NCI-H1930 (cell line): Measurements from ENCODE around the gene SDC4.

Experiments used
- DNase-seq, 2 experiments: peaks; one replicate each; lab custom pipeline; 2025; lab: John Stamatoyannopoulos, UW

The SDC4 gene

DNA sequence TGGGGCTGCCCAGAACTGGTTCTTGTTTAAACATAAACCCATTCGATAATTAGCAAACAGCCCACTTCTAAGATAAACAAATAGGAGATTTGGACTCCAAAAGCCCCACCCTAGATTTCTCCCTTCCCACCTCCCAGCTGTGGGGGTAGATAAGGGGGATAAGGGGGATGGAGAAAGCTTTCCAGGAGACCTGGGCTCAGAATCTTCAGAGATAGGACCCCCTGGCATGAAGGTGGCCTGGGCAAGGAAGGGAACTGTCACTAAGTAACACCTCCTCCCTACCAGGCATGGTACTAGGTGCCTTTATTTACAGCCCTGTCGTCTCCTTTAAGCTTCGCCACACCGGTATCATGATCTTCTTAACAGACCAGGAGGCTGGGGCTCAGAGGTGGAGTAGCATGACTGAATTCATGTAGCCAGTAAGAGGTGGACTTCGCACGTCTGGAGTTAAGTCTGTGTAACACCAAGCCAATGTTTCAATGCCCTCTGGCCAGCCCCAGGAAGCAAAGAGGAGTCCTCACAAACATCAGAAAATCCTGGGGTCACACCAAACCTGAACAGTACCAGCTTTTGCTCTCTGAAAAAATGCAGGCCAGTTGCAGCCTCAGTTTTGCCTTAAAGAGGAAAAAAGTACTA lies 4.6 kb downstream of the SDC4 start:
- DNase-seq: no peak

DNA sequence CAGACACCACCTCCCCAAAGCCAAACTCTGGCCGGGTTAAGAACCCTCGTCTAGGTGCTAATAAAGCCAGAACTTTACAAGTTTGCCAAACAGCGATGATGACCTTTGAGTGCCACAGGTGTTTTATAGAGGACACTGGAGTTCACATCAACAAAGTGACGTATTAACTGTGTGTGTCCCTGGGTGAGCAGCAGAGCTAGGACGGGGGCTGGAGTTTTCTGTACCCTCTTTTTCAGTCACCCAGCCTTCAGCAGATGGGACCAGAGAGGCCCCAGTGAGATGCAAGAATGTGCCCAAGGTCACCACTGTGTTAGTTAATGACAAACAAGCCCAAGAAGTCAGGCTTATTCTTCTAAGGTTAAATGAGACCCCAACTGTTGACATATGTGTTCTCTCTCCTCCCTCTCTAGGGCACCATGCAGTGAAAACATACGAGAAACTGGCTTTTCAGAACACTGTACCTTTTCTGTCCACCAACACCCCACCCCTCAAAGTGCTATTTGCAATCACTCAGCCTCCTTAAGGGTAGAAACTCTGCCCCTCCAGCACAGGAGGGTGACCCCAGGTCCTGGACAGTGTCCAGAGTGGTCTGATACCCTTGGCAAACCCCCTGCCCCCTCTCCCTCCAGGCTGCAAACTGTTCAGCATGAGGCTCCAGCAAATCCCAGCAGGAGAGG lies 5.2 kb downstream of the SDC4 start:
- no peak for DNase-seq

DNA sequence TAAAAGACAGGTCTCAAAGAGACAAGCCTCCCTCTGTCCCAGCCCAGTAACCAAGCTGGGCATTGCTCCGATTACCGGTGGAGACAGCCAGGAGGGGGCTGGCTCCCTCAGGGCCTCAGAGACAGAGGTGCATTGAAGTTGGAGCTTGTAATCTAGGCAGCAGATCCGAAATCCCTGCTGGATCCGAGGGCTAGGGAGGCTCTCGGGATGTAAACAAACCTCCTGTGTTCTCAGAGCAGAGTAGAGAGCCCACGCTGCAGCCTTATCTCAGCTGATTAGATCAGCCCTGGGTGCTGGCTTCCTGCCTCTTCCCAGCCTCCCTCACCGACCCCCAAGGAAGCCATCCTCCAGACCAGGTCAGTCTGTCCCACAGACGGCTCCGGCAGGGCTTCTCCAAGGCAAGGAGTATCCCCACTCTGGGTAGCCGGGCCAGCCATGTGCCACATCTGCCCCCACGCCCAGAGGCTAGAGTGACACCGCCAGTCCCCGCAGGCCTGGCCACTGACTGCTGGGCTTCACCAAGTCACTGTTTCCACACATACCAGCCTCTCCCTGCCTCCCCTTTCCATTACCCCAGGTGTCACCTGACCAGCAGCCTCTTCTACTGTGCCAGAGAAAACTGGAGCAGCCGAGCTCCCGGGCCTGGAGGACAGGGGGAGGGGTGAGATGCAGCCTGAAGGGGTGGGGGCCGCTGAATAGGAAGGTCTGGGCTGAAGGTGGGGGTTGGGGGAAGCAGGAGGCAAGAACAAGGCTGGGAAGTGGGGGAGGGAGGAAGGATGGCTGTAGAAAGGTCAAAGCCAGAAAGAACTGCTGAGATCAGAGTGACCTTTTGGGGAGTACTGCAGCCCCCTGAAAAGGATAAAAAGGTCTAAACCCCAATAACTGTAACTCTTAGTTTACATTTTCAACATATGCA lies 6.0 kb downstream of the SDC4 start:
- DNase-seq: no peak

DNA sequence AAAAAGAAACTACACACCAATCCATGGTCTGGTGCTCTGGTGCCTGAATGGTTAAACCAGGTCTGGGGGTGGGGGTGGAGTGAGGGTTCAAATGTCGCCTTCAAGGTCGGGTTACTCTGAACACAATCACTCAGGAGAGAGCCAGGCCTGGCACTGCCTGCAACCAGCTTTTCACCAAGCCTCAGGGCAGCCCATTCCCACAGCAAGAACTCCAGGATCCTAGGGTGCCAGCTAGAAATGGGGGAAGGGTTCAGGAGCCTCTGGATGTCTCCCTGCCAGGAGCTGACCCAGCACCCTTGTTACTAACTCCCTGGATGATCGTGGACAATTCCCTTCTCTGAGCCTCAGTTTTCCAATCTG lies 6.7 kb downstream of the SDC4 start:
- no peak for DNase-seq

DNA sequence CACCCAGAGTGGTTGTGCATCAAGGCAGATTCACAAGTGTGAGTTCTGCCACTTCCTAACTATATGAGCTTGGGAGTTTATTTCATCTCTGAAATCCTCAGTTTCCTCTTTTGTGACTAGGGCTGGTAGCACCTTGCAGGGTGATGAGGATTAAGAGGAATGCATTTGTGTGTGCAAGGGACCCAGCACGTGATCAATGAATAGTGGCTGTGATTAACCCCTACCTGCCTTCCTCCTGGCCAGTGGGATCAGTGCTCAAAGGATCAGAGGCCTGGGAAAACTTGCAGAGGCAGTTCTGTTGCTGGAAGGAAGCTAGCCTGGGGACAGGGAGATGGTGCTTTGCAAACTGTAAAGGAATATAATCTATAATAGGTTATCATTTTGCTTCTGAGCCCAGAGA lies 7.3 kb downstream of the SDC4 start:
- DNase-seq: no peak

DNA sequence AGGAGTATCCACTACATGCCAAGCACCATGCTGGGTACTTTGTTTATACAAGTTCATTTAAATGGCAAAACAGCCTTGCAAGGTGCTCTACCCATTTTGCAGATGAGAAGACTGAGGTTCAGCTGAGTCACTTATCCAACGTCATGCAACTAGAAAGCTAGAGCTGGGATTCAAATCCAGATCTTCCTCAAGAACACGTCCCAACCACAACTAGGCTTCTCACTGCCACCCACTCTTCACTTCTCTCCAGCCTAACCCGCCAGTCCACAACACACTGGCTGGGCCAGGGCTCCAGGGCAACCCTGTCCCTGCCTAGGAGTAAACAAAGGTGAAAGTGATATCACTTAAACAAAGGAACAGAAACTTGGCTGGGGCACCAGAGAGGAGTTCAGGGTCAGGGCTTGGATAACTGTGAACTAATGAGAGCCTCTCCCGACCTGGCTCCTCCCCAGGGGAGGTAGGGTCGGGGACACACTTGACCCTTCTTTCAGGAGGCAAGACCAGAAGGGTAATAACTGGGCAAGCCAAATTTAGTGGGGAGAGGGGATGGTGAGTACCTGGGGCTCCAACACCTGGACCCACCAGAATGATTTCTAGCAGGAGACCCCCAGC lies 7.9 kb downstream of the SDC4 start:
- no peak for DNase-seq

DNA sequence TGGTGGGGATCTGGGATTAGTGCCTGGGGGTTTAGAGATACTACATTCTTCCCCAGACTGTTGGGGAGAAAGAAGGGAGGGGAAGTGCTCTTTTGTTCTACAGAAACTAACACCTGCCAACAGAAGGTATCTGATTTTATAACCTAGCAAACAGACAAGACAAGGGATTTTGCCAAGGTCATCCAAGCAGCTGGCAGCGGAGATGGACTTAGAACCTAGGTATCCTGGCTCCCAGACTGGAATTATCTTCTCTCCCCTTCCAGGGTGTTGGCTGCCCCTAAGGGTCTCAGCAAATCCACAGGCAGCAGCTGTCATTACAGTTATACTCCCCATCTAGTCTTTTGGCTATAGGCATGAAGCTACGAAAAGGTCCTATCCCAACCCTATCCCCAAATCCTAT lies 8.4 kb downstream of the SDC4 start:
- no peak for DNase-seq

DNA sequence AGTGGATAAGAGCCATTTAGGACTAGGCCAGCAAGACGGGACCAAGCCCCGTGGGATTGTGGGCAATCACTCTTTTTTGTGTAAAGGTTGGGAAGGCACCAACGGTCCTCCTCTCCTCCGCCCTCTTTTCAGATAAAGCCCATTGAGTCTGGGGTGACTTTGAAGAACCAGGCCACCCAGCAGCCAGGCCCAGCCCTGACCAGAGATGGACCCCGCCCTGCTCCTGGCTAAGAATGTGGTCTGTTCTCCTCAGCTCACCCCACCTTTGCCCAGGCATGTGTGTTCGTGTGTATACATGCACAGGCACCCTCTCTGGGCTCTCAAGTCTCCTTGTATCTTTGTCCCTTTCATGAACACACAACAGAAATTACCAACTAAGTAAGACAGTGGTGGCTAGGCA lies 9.1 kb downstream of the SDC4 start:
- no peak for DNase-seq

DNA sequence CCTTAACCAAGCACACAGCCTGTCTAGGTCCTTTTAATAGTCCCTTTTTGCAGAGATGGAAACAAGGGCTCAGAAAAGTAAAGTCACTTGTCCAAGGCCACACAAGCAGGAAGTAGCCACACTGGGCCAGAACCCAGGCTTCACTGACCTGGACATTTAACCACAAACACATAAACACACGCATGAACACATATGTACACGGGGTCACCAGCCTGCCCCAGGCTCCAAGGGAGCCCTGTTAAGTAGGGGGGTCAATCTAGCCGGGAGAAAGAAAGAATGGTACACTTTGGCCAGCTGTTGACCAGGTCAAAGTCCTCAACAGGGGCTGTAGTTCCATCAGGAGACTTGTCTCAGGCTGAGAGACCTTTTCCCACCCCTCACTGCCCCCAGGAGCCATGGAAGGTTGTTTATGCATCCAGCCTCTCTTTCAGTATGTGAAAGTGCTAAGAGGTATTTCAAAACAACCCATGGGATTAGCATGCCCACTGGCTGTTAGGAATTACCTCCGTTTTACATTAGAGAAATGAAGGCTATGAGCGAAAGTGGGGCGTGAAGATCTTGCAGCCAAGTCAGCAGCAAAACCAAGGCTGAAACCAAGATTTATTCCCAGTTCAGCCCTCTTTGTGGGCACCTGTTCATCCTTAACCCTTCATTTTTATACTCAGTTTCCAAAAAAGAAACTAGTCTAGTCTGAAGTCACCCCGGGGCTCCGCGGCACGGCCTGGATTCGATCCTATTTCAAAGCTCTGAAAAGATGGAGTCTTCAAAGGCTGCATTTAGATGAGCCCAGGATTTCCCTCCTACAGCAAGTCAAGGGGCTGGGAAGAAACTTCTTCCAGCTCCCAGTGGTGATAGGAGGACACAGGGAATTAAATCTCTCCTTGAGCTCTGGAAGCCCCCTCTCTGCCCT lies 9.8 kb downstream of the SDC4 start:
- DNase-seq: no peak

DNA sequence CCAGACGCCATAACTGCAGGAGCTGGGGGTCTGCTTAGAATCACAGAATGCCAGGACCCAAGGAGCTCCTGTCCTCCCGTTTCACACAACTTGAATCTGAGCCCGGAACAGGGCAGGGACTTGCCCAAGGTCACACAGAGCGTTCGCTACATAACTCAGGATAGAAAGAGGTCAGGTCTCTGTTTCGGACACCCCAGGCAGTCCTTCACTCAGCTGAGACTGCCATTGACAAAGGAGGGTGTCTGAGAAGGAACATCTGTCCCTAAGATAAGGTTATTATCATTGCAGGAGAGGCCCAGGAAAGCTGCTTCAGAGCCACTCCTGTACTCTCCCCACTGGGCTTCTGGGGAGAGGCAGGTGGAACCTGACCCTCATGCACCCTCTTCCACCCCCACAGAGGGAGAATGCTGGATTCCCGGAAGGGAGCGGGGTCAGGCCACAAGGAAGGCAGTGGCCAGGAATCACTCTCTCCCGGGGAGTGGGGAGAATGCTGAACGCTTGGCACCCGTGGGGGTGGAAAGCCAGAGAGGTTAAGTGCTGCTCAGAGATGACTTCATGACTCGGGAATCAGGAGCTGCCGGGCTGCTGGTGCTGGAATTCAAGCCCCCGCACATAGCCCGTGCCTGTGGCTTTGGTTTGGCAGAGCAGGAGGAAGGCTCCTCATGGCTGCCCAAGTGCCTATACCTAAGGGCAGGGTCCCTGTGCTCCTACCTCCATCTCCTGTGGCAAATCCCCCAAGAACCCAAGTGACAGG lies 10.7 kb downstream of the SDC4 start:
- no peak for DNase-seq

DNA sequence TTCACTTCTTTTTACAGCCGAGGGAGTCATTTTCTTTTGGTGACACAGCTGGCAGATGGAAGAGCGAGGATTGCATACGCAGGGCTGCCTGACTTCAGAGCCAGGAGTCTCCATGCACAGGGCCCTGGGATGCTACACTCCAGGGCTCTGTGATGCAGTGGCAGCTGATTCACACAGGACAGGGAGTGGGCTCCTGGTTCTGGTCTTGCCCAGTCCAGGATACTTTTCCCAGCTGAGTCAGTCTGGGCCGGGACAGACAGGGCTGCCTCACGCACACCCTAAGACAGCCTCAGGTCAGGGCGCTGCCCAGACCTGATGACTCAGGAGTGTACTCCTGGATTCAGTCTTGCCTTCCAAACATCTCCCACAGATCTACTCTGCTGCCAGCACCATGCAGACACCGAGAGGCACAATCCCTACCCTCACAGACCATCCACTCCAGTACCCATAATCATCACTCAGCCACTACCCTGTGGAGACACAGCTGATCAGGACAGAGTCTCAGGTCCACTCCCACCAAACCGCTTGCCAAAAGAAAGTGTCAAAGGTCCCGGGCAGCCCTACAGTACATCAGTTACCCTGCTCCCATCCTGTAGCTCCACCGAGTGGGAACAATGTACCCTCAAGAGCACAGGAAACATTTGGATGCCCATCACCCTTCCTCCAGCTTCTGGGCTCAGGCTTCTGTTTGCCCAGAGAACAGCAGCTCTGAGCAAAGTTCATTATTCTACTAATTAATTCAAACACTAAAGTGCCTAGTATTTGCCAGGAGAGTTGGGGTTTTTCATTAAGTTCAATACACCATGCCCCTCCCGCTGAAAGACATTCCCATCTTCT lies 11.5 kb downstream of the SDC4 start:
- no peak for DNase-seq

DNA sequence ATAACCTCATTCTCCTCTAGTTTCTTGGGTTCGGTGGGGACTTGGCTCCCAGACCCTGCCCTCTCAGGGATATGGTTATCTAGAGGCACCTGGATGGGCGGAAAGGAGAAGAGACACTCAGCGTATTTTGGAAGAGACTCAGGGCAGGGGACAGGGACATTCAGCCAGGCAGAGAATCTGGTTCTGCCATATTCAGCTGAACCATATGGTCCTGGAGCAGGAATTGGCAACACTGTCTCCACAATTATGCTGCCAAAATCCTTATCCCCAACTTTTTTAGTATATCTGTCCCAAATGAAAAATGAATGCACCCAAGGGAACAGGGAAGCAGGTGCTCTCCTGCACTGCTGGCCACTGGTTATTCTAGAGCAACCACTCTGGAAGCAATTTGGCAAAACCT lies 17.7 kb downstream of the SDC4 start:
- DNase-seq: no peak

DNA sequence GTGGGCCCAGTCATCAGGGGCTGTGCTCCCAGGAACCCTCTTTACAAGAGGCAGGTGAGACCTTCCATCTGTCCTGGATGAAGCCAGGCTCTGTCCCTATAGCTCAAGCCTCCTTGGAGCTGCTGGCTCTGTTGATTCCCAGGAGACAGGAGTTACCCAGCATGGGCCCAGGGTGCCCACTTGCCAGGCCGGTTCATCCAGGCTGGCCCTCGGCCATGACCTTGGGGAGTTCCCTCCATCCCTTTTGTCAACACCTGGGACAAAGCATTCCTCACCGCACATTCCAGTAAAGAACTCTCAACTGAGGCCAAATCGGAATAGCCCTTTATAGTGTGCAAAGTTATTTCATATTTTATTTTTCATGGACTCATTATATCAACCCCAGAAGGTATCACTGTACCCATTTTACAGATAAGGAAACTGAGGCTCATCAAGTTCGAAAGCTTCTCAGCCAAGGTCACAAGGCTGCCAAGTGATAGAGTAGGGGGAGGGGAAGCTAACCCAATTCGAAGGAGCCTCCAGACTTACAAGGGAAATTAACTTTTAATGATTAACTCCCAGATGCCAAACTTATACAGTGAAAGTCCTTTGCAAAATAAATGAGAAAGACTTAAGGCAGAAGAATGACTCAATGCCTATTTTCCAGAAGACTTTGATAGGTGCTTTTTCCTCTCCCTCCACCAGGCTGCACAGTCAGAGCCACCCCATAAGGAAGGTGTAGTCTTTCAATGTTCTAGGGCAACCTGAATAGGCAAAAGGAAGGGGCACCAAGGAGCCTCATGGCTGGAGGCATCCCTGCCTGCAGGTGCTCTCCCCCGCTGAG lies 18.5 kb downstream of the SDC4 start:
- DNase-seq: no peak

DNA sequence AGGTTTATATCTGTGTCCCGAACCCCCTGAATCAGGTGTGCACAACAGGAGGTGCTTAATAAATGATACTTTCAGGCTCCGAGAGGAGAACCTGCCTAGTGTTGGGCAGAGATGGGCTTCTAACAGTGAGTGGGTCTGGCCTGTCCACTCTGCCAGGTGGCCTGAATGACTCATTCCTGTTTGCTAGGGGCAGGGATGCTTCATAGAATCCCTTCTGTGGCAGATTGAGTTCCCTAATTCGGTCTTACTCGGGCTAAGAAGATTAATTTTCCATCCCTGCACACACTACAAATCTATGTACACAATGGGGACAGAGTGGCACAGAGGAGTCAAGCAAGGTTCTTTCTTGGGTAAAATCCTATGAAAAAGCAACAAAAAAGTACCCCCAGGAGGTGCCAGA lies 19.8 kb downstream of the SDC4 start:
- no peak for DNase-seq

DNA sequence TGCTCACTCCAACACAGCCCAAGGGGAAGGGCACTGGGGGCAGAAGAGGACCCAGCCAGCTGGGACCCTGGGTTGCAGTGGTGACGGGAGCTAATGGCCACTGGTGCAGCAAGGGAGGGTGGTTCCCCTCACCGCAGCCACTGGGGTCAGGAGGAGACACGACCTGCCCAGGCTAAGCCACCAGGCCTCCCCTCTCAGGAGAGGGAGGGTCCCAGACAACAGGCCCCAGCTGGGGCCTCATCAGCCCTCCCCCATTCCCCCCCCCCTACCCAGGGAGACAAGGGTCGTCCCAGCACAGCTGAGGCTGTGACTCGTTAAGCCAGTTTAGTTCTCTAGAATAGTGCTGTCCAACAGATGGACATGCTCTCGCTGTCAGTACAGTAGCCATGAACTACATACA lies 22.9 kb downstream of the SDC4 start:
- no peak for DNase-seq

DNA sequence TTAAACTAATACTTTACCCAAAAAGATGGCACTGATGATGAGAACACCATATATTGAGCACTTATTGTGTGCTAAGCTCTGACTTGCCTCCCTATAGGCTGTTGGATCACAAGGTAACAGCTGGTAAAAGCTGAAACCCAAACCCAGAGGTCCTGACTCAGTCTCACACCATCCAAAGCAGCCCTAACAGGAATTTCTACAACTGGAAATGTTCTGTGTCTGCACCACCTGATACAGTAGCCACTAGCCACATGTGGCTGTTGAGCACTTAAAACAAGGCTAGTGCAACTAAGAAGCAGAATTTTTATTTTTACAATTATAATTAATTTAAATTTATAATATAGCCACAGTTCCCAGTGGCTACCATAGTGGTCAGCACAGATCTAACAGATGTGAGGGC lies 24.5 kb downstream of the SDC4 start:
- no peak for DNase-seq

DNA sequence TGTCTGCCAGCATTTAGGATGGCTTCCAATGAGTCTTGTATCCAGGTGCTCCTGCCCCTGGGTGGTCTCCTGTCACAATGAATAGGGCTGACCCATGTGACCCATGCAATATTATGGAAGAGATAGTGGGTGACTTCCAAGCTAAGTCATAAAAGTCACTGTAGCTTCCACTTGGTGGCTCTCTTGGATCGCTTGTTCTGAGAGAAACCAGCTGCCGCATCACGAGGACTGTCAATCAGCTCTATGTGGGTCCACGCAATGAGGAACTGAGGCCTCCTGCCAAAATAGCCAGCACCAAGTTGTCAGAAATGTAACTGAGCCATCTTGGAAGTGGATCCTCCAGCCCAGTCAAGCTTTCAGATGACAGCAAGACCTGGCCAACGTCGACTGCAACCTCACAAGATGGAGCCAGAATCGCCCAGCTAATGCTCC lies 25.3 kb downstream of the SDC4 start:
- peak in 1 of 2 experiments; percentile 14 for DNase-seq

DNA sequence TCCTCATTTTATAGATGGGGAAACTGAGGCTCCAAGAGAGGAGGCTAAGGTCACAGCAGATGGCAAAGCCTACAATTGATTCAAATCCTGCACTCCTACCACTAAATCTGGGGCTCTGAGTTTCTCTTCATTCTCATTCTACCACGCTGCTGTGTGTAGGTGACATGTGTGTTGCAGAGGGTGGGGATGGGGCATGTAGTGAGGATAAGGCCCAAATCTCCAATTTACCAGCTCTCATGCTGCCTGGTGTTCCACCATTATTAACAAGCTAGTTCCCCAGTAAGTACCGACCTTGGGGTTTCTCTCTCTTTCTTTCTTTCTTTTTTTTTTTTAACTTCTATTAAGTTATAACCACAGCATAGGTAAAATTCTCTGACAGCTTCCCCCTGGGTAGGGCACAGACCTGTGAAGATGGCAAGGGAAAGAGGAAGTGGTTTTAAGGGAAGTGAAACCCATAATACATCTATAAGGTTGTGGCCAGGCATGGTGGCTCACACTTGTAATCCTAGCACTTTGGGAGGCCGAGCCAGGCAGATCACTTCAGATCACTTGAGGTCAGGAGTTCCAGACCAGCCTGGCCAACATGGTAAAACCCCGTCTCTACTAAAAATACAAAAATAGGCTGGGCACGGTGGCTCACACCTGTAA lies 27.2 kb downstream of the SDC4 start:
- DNase-seq: no peak

DNA sequence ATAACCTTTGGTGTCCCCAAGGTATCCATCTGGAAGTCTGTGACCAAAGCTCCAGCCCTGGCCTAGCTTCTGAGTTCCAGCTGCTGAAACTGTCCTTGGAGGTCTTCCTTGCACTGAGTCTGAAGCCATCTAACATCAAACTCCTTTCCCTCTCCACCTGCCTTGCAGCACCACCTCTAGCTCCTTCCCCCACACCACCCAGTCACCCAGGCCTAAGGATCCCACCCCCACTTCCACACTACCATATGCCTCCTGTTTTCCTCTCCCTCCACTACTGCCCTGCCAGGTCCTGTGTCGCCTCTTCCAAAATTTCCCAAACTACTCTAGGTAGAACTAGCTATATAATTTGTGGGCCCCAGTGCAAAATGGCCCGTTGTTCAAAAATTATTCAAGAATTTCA lies 29.3 kb downstream of the SDC4 start:
- no peak for DNase-seq
